H9 (cell line): ENCODE results near the gene ALDH1L1. TPM values are rescaled to one million over a fixed set of nuclear protein-coding genes. Genes with fewer than 3 reads are reported as not detected.

ENCODE experiments used
- DNase-seq: peaks from one replicate; pipeline ENCODE4 v3.0.0-alpha.2; 2017
- H2AFZ ChIP-seq: one replicate; pipeline ENCODE4 v1.6.1; 2013; ENCODE audit warnings: mild to moderate bottlenecking, low read length, control low read depth, moderate library complexity
- H2AK5ac ChIP-seq: 2 replicates; pipeline ENCODE4 v1.6.1; 2013; ENCODE audit warnings: low read length, control low read depth, mixed read lengths; ENCODE audit not compliant: insufficient read length
- H2BK120ac ChIP-seq: one replicate; pipeline ENCODE4 v1.6.1; 2013; ENCODE audit warnings: low read depth, mild to moderate bottlenecking, low read length, control low read depth, inconsistent platforms; ENCODE audit not compliant: poor library complexity, severe bottlenecking
- H2BK12ac ChIP-seq: 2 replicates; pipeline ENCODE4 v1.6.1; 2013; ENCODE audit warnings: low read length, control low read depth, mixed read lengths, low read depth; ENCODE audit not compliant: insufficient read length
- H2BK15ac ChIP-seq: 2 replicates; pipeline ENCODE4 v1.6.1; 2013; ENCODE audit warnings: low read depth, low read length, control low read depth
- H2BK20ac ChIP-seq: one replicate; pipeline ENCODE4 v1.6.1; 2013; ENCODE audit warnings: low read depth, mild to moderate bottlenecking, low read length, control low read depth, inconsistent platforms; ENCODE audit not compliant: poor library complexity, severe bottlenecking
- H2BK5ac ChIP-seq: 2 replicates; pipeline ENCODE4 v1.6.1; 2013; ENCODE audit warnings: low read length, control low read depth, mixed read lengths; ENCODE audit not compliant: insufficient read length
- H3K14ac ChIP-seq: 2 replicates; pipeline ENCODE4 v1.6.1; 2013; ENCODE audit warnings: low read length, control low read depth; ENCODE audit not compliant: insufficient read depth
- H3K18ac ChIP-seq: 2 replicates; pipeline ENCODE4 v1.6.1; 2013; ENCODE audit warnings: low read depth, mild to moderate bottlenecking, mixed read lengths, low read length, control low read depth; ENCODE audit not compliant: insufficient read length
- H3K23ac ChIP-seq: 2 replicates; pipeline ENCODE4 v1.6.1; 2013; ENCODE audit warnings: low read length, control low read depth, mixed read lengths, low read depth; ENCODE audit not compliant: insufficient read length
- H3K23me2 ChIP-seq: 2 replicates; pipeline ENCODE4 v1.6.1; 2013; ENCODE audit warnings: low read depth, mild to moderate bottlenecking, mixed read lengths, low read length, control low read depth; ENCODE audit not compliant: insufficient read length, poor library complexity, severe bottlenecking
- H3K27ac ChIP-seq: 2 replicates; pipeline ENCODE4 v1.5.1; 2013; ENCODE audit warnings: low read length, control low read depth, mixed read lengths, low read depth; ENCODE audit not compliant: insufficient read length
- H3K27me3 ChIP-seq: 2 replicates; pipeline ENCODE4 v1.6.1; 2013; ENCODE audit warnings: low read length, control low read depth, inconsistent platforms; ENCODE audit not compliant: insufficient read depth
- H3K4ac ChIP-seq: 2 replicates; pipeline ENCODE4 v1.6.1; 2013; ENCODE audit warnings: low read depth, mild to moderate bottlenecking, control low read depth, inconsistent platforms, low read length, moderate library complexity
- H3K4me1 ChIP-seq: 2 replicates; pipeline ENCODE4 v1.6.1; 2013; ENCODE audit warnings: low read length, control low read depth, inconsistent platforms; ENCODE audit not compliant: insufficient read depth
- H3K4me2 ChIP-seq: 2 replicates; pipeline ENCODE4 v1.6.1; 2013; ENCODE audit warnings: low read length, control low read depth, mixed read lengths; ENCODE audit not compliant: insufficient read length, insufficient read depth
- H3K56ac ChIP-seq: 2 replicates; pipeline ENCODE4 v1.6.1; 2013; ENCODE audit warnings: low read depth, mild to moderate bottlenecking, mixed read lengths, low read length, control low read depth; ENCODE audit not compliant: insufficient read length
- H3K79me1 ChIP-seq: 2 replicates; pipeline ENCODE4 v1.6.1; 2013; ENCODE audit warnings: low read depth, mild to moderate bottlenecking, moderate library complexity, low read length, control low read depth, inconsistent platforms; ENCODE audit not compliant: insufficient read depth, poor library complexity, severe bottlenecking
- H3K79me2 ChIP-seq: 2 replicates; pipeline ENCODE4 v1.6.1; 2013; ENCODE audit warnings: low read length, control low read depth, inconsistent platforms; ENCODE audit not compliant: insufficient read depth
- H3K9ac ChIP-seq: 2 replicates; pipeline ENCODE4 v1.6.1; 2013; ENCODE audit warnings: low read length, control low read depth, mixed read lengths; ENCODE audit not compliant: insufficient read length; ENCODE audit errors: extremely low read depth
- H3K9me3 ChIP-seq: one replicate; pipeline ENCODE4 v1.6.1; 2013; ENCODE audit warnings: low read depth, low read length, inconsistent platforms; ENCODE audit not compliant: control insufficient read depth
- H3T11ph ChIP-seq: one replicate; pipeline ENCODE4 v1.6.1; 2013; ENCODE audit warnings: mild to moderate bottlenecking, low read length, control low read depth, inconsistent platforms
- H4K20me1 ChIP-seq: one replicate; pipeline ENCODE4 v1.6.1; 2013; ENCODE audit not compliant: control insufficient read depth, insufficient read length, insufficient read depth
- H4K5ac ChIP-seq: 2 replicates; pipeline ENCODE4 v1.6.1; 2013; ENCODE audit warnings: low read depth, mild to moderate bottlenecking, mixed read lengths, low read length, control low read depth; ENCODE audit not compliant: insufficient read length
- H4K8ac ChIP-seq: replicated peaks from 2 replicates; pipeline ENCODE4 v1.6.1; 2013; ENCODE audit warnings: low read length, control low read depth, mixed read lengths, low read depth; ENCODE audit not compliant: insufficient read length
- H4K91ac ChIP-seq: 2 replicates; pipeline ENCODE4 v1.6.1; 2013; ENCODE audit warnings: low read depth, mild to moderate bottlenecking, moderate library complexity, mixed read lengths, low read length, control low read depth; ENCODE audit not compliant: insufficient read length
- H3K27ac Mint-ChIP-seq, 3 experiments: 2 replicates in 2 of 3; 3 replicates in 1 of 3; pipeline ENCODE4 v1.8.0; 2020 to 2021; ENCODE audit warnings: mixed read lengths in 3 of 3, mild to moderate bottlenecking in 1 of 3, moderate library complexity in 1 of 3
- H3K27me3 Mint-ChIP-seq: 2 replicates; pipeline ENCODE4 v1.8.0; 2021; ENCODE audit warnings: low read depth, mild to moderate bottlenecking, moderate library complexity, mixed read lengths
- H3K36me3 Mint-ChIP-seq, 3 experiments: 2 replicates in 2 of 3; 3 replicates in 1 of 3; pipeline ENCODE4 v1.8.0; 2020 to 2021; ENCODE audit warnings: low read depth in 3 of 3, mixed read lengths in 3 of 3; ENCODE audit not compliant: insufficient read depth in 1 of 3
- H3K4me1 Mint-ChIP-seq, 2 experiments: 2 replicates each; pipeline ENCODE4 v1.8.0; 2020; ENCODE audit warnings: mixed read lengths in 2 of 2
- H3K4me3 Mint-ChIP-seq, 2 experiments: 2 replicates in 1 of 2; 3 replicates in 1 of 2; pipeline ENCODE4 v1.8.0; 2020 to 2021; ENCODE audit warnings: mild to moderate bottlenecking in 2 of 2, mixed read lengths in 2 of 2, moderate library complexity in 1 of 2
- H3K9me3 Mint-ChIP-seq, 2 experiments: 2 replicates in 1 of 2; 3 replicates in 1 of 2; pipeline ENCODE4 v1.8.0; 2020; ENCODE audit warnings: mild to moderate bottlenecking in 2 of 2, mixed read lengths in 2 of 2, moderate library complexity in 1 of 2
- CTCF ChIP-seq: fragments of 200-600 bp; sonication (generic); conservative IDR thresholded peaks from 3 replicates; pipeline ENCODE4 v1.8.0; 2021; ENCODE audit warnings: antibody characterized with exemption, mild to moderate bottlenecking
- WGBS: extraction: QIAGEN DNeasy Blood & Tissue Kit; methylation state at CpG from one replicate; pipeline ENCODE4 v1.1.7; 2013; ENCODE audit warnings: missing lambda C conversion rate, low lambda C conversion rate, mixed read lengths; ENCODE audit not compliant: insufficient read length; ENCODE audit errors: extremely low coverage; 5-methylcytosine and 5-hydroxymethylcytosine counted together
- total RNA-seq: library from RNA; stranded (reverse); gene quantifications from 2 replicates; pipeline ENCODE4 v1.2.1, GENCODE V29; 2021

ALDH1L1 gene
- total RNA-seq, 1 experiment from 2014 or later, result 0.90 TPM

- H3K18ac ChIP-seq, result no peak overlapping the region
- H3K36me3 Mint-ChIP-seq, result no peaks in the 10 kb centered on the region
These were observed 49.2 kb downstream of the ALDH1L1 start for GRCh38 chr3:126130981-126131745.

More at GRCh38 chr3:126130981-126131745, 49.2 kb downstream of the ALDH1L1 start:
- Histone ChIP-seq H3K27me3 (no peaks in the 10 kb centered on the region), H4K91ac (no peak overlapping the region), H3K79me1 (no peaks in the 10 kb centered on the region), H2BK15ac (no peak overlapping the region), H2BK5ac (no peak overlapping the region), H2BK12ac (no peak overlapping the region), H3K23me2 (no peaks in the 10 kb centered on the region), H2BK120ac (no peak overlapping the region), H3K4ac (no peak overlapping the region), H4K5ac (no peak overlapping the region), H2AFZ (no peak overlapping the region), H4K8ac (no peak overlapping the region), H3K14ac (no peak overlapping the region), H3K56ac (no peak overlapping the region), H3K79me2 (no peaks in the 10 kb centered on the region), H3K9me3 (no peaks in the 10 kb centered on the region), H3K9ac (no peak overlapping the region), H3K4me1 (peaks cover 3% of the 10 kb centered on the region; the same call in 1 of the 2 replicates), H3T11ph (no peak overlapping the region), H4K20me1 (no peaks in the 10 kb centered on the region), H3K4me2 (no peak overlapping the region), H2BK20ac (no peak overlapping the region), H3K23ac (no peak overlapping the region), H2AK5ac (no peak overlapping the region), H3K27ac (no peak overlapping the region)
- TF ChIP-seq CTCF, result no peak
- no CpG with 5 or more reads among the region's 19 CpGs for WGBS
- no peak overlapping the region for H3K4me3 Mint-ChIP-seq
- H3K27me3 Mint-ChIP-seq, result peaks cover 26% of the 10 kb centered on the region
- DNase-seq, result peak; percentile 15
- H3K27ac Mint-ChIP-seq, result no peak overlapping the region; a peak in 1 of 7 replicates
- H3K9me3 Mint-ChIP-seq, result no peaks in the 10 kb centered on the region; a peak in 1 of 5 replicates
- peaks cover 22 to 26% of the 10 kb centered on the region in 2 experiments for H3K4me1 Mint-ChIP-seq
